Fibroblast of lung (primary cell): ENCODE results near the gene SERPINB10. TPM values are rescaled to one million over a fixed set of nuclear protein-coding genes. Genes with fewer than 3 reads are reported as not detected.

Source experiments
- DNase-seq, 2 donors: peaks; one replicate each; pipeline versions ENCODE4 v3.0.0 to v3.0.0-alpha.2; 2010; ENCODE audit warnings: low read depth in 2 of 2
- H2AFZ ChIP-seq: 2 replicates; pipeline ENCODE4 v1.5.1; 2012; ENCODE audit warnings: low read length, control low read depth, inconsistent platforms
- H3K27ac ChIP-seq: 2 replicates; pipeline ENCODE4 v1.5.1; 2011; ENCODE audit warnings: low read length, control low read depth; ENCODE audit not compliant: insufficient read depth
- H3K27me3 ChIP-seq: 2 replicates; pipeline ENCODE4 v1.5.1; 2011; ENCODE audit warnings: mild to moderate bottlenecking, low read length; ENCODE audit not compliant: control insufficient read depth, insufficient read depth
- H3K36me3 ChIP-seq: 2 replicates; pipeline ENCODE4 v1.5.1; 2011; ENCODE audit warnings: low read length; ENCODE audit not compliant: control insufficient read depth, insufficient read depth
- H3K4me1 ChIP-seq: 2 replicates; pipeline ENCODE4 v1.5.1; 2011; ENCODE audit warnings: low read length; ENCODE audit not compliant: control insufficient read depth, insufficient read depth; ENCODE audit errors: extremely low read depth
- H3K4me2 ChIP-seq: 2 replicates; pipeline ENCODE4 v1.5.1; 2011; ENCODE audit warnings: low read length, control low read depth; ENCODE audit not compliant: insufficient read depth; ENCODE audit errors: extremely low read depth
- H3K4me3 ChIP-seq, 4 experiments: fragments of 200-600 bp in 1 of 4; sonication (generic) in 1 of 4; replicated peaks in 1 of 4; 2 replicates each; pipeline ENCODE4 v1.5.1; 2011 to 2016; ENCODE audit warnings: low read length in 4 of 4, low read depth in 3 of 4, mild to moderate bottlenecking in 3 of 4, control low read depth in 2 of 4, inconsistent platforms in 1 of 4, mixed read lengths in 1 of 4; ENCODE audit not compliant: insufficient read depth in 1 of 4; ENCODE audit errors: control extremely low read depth in 1 of 4
- H3K79me2 ChIP-seq: 2 replicates; pipeline ENCODE4 v1.5.1; 2012; ENCODE audit warnings: mild to moderate bottlenecking, low read length, inconsistent platforms; ENCODE audit not compliant: control insufficient read depth, insufficient read depth
- H3K9ac ChIP-seq: 2 replicates; pipeline ENCODE4 v1.5.1; 2011; ENCODE audit warnings: mild to moderate bottlenecking, low read length, control low read depth; ENCODE audit not compliant: insufficient read depth
- H3K9me3 ChIP-seq: 2 replicates; pipeline ENCODE4 v1.5.1; 2012; ENCODE audit warnings: low read depth, low read length; ENCODE audit not compliant: control insufficient read depth, insufficient read depth
- H4K20me1 ChIP-seq: 2 replicates; pipeline ENCODE4 v1.5.1; 2011; ENCODE audit warnings: low read length; ENCODE audit not compliant: control insufficient read depth, insufficient read depth; ENCODE audit errors: extremely low read depth
- CTCF ChIP-seq, 2 donors: IDR thresholded peaks in 1 of 2; conservative IDR thresholded peaks in 1 of 2; 1 replicate in 1 of 2; 2 replicates in 1 of 2; pipeline ENCODE4 v1.5.1; 2011 to 2012; ENCODE audit warnings: low read length in 2 of 2, control low read depth in 1 of 2, inconsistent platforms in 1 of 2, low read depth in 1 of 2, mild to moderate bottlenecking in 1 of 2
- EZH2 ChIP-seq: IDR thresholded peaks from 2 replicates; pipeline ENCODE4 v1.5.1; 2012; ENCODE audit warnings: low read length, control low read depth, mild to moderate bottlenecking; ENCODE audit errors: missing control alignments
- polyA plus RNA-seq, 2 donors: library from polyadenylated mRNA; depleted of rRNA in 1 of 2; stranded (reverse) in 1 of 2; unstranded in 1 of 2; fragments of >200 nt; gene quantifications; 2 replicates each; pipeline ENCODE4 v1.2.1, GENCODE V29; 2011 to 2012; ENCODE audit warnings: missing spikeins in 1 of 2
- total RNA-seq: library from RNA; depleted of rRNA; stranded (reverse); fragments of >200 nt; gene quantifications from 2 replicates; pipeline ENCODE4 v1.2.1, GENCODE V29; 2014

Gene SERPINB10
- total and polyA plus RNA-seq, 2 donors (not counting 1 experiment from before 2014, with no cell fraction given), result 0.08 TPM; not detected in 1

DNA sequence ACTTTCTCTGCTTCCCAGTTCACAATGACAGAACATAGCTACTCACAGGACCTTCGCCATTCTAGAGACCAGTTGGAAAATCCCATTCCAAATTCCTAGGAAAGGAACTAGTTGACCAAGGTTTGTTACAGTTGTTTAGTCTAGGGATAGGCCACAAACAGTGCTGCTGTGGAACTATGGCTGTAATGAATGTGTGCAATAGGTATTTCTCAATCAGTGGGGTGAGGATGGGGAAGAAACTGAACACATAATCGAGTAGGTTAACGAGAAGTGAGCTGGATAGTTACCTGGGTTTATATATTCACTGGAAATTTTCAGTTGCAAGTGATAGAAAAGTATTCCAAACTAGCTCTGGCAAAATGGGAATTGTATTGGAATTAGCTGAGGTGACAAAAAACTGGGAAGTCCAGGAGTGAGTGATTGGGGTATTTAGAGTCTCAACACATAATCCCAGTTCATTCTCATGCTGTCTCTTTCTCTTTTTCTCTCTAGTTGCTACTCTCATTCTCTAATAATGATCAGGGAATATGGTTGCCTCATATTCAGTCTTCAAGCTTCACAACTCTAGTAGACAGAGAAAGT lies 23.1 kb downstream of the SERPINB10 start:
- Histone ChIP-seq H3K9ac (no peak overlapping the region), H3K4me2 (no peak overlapping the region), H2AFZ (no peak overlapping the region), H4K20me1 (no peaks in the 10 kb centered on the region), H3K27ac (no peak overlapping the region), H3K79me2 (no peaks in the 10 kb centered on the region), H3K36me3 (no peaks in the 10 kb centered on the region), H3K9me3 (no peaks in the 10 kb centered on the region), H3K4me1 (no peaks in the 10 kb centered on the region), H3K4me3 (no peak overlapping the region), H3K27me3 (no peaks in the 10 kb centered on the region)
- no peak for DNase-seq
- no peak for TF ChIP-seq CTCF (conservative IDR thresholded peaks at IDR 0.05 in 1 of 2, IDR thresholded peaks at IDR 0.05 in 1 of 2; ENCODE audit: low read depth in 1 of 2, low read length in 2 of 2)

GRCh38 chr18:63936156-63936931 lies 28.6 kb downstream of the SERPINB10 start:
- Histone ChIP-seq H4K20me1 (no peaks in the 10 kb centered on the region), H3K36me3 (no peaks in the 10 kb centered on the region), H3K9ac (peak overlapping the region; percentile 17), H3K79me2 (no peaks in the 10 kb centered on the region), H3K4me2 (peak overlapping the region; percentile 65), H3K27me3 (peaks cover 3% of the 10 kb centered on the region), H3K4me3 (peak overlapping the region; percentile 58 to 78 (median 68)), H3K4me1 (no peaks in the 10 kb centered on the region), H3K9me3 (no peaks in the 10 kb centered on the region), H3K27ac (no peak overlapping the region), H2AFZ (peak overlapping the region; percentile 87)
- no peak for TF ChIP-seq EZH2
- TF ChIP-seq CTCF (conservative IDR thresholded peaks at IDR 0.05 in 1 of 2, IDR thresholded peaks at IDR 0.05 in 1 of 2; ENCODE audit: low read depth in 1 of 2, low read length in 2 of 2), result peak; percentile 54 to 68
- DNase-seq, result peak; percentile 54 to 69

- Histone ChIP-seq H2AFZ (peak overlapping the region; percentile 87), H3K27me3 (peaks cover 3% of the 10 kb centered on the region), H4K20me1 (no peaks in the 10 kb centered on the region), H3K4me1 (no peaks in the 10 kb centered on the region), H3K4me2 (peak overlapping the region; percentile 65), H3K79me2 (no peaks in the 10 kb centered on the region), H3K9me3 (no peaks in the 10 kb centered on the region), H3K4me3 (peak overlapping the region; percentile 58 to 78 (median 68)), H3K9ac (no peak overlapping the region), H3K36me3 (no peaks in the 10 kb centered on the region), H3K27ac (no peak overlapping the region)
- no peak for DNase-seq
- TF ChIP-seq EZH2, result no peak
- TF ChIP-seq CTCF (conservative IDR thresholded peaks at IDR 0.05 in 1 of 2, IDR thresholded peaks at IDR 0.05 in 1 of 2; ENCODE audit: low read depth in 1 of 2, low read length in 2 of 2), result no peak
These were observed 29.2 kb downstream of the SERPINB10 start for GRCh38 chr18:63936932-63937393.
